Glutamatergic neuron (in vitro differentiated cells): ENCODE data around the gene PLXNA1. TPM values are rescaled to one million over a fixed set of nuclear protein-coding genes. Genes with fewer than 3 reads are reported as not detected.

Experiments used
- DNase-seq: peaks from one replicate; pipeline ENCODE4 v3.0.0; 2022
- H3K27ac Mint-ChIP-seq: one replicate; pipeline ENCODE4 v1.8.0; 2020; ENCODE audit warnings: mild to moderate bottlenecking, mixed read lengths, inconsistent platforms; ENCODE audit not compliant: unreplicated experiment
- H3K27me3 Mint-ChIP-seq: one replicate; pipeline ENCODE4 v1.8.0; 2020; ENCODE audit warnings: mild to moderate bottlenecking, moderate library complexity, mixed read lengths, inconsistent platforms; ENCODE audit not compliant: unreplicated experiment
- H3K36me3 Mint-ChIP-seq: one replicate; pipeline ENCODE4 v1.8.0; 2020; ENCODE audit warnings: mild to moderate bottlenecking, mixed read lengths, inconsistent platforms; ENCODE audit not compliant: unreplicated experiment
- H3K4me1 Mint-ChIP-seq: one replicate; pipeline ENCODE4 v1.8.0; 2020; ENCODE audit warnings: mild to moderate bottlenecking, low read depth, mixed read lengths, inconsistent platforms; ENCODE audit not compliant: unreplicated experiment
- H3K4me3 Mint-ChIP-seq: one replicate; pipeline ENCODE4 v1.8.0; 2020; ENCODE audit warnings: mild to moderate bottlenecking, mixed read lengths, inconsistent platforms; ENCODE audit not compliant: unreplicated experiment
- H3K9me3 Mint-ChIP-seq: one replicate; pipeline ENCODE4 v1.8.0; 2020; ENCODE audit warnings: mild to moderate bottlenecking, moderate library complexity, mixed read lengths, inconsistent platforms; ENCODE audit not compliant: unreplicated experiment
- total RNA-seq: library from RNA; stranded (reverse); fragmentation: NEBNext Ultra II Directional; extraction: Animal tissue kit (Norgen Biotek cat#: 25700); gene quantifications from one replicate; pipeline ENCODE4 v1.2.1, GENCODE V29; 2021; ENCODE audit not compliant: unreplicated experiment
- TF ChIP-seq, protein P1 (sequence below): fragments of 200-600 bp; sonication (generic); IDR thresholded peaks from one replicate; pipeline ENCODE4 v1.5.0; 2021; ENCODE audit not compliant: partially characterized antibody, unreplicated experiment

The PLXNA1 gene
- total RNA-seq, 1 donor from 2014 or later: 110 TPM

GRCh38 chr3:126986001-126986400, 3.1 kb downstream of the PLXNA1 start:
- H3K36me3 Mint-ChIP-seq: no peaks in the 10 kb centered on the region
- peaks cover 15% of the 10 kb centered on the region for H3K27me3 Mint-ChIP-seq
- peaks cover 16% of the 10 kb centered on the region for H3K4me1 Mint-ChIP-seq
- DNase-seq: no peak
- H3K27ac Mint-ChIP-seq: no peak overlapping the region
- H3K4me3 Mint-ChIP-seq: no peak overlapping the region
- TF ChIP-seq, protein P1, sequence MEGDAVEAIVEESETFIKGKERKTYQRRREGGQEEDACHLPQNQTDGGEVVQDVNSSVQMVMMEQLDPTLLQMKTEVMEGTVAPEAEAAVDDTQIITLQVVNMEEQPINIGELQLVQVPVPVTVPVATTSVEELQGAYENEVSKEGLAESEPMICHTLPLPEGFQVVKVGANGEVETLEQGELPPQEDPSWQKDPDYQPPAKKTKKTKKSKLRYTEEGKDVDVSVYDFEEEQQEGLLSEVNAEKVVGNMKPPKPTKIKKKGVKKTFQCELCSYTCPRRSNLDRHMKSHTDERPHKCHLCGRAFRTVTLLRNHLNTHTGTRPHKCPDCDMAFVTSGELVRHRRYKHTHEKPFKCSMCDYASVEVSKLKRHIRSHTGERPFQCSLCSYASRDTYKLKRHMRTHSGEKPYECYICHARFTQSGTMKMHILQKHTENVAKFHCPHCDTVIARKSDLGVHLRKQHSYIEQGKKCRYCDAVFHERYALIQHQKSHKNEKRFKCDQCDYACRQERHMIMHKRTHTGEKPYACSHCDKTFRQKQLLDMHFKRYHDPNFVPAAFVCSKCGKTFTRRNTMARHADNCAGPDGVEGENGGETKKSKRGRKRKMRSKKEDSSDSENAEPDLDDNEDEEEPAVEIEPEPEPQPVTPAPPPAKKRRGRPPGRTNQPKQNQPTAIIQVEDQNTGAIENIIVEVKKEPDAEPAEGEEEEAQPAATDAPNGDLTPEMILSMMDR: no peak
- peaks cover 6% of the 10 kb centered on the region for H3K9me3 Mint-ChIP-seq

- peaks cover 11% of the 10 kb centered on the region for H3K4me1 Mint-ChIP-seq
- H3K27me3 Mint-ChIP-seq: peaks cover 11% of the 10 kb centered on the region
- no peak for DNase-seq
- H3K27ac Mint-ChIP-seq: no peak overlapping the region
- no peak overlapping the region for H3K4me3 Mint-ChIP-seq
- no peaks in the 10 kb centered on the region for H3K36me3 Mint-ChIP-seq
- no peaks in the 10 kb centered on the region for H3K9me3 Mint-ChIP-seq
- TF ChIP-seq, protein P1: no peak
These were observed 4.2 kb downstream of the PLXNA1 start for GRCh38 chr3:126987129-126987528.

- peaks cover 11% of the 10 kb centered on the region for H3K4me1 Mint-ChIP-seq
- TF ChIP-seq, protein P1: no peak
- no peaks in the 10 kb centered on the region for H3K9me3 Mint-ChIP-seq
- H3K4me3 Mint-ChIP-seq: no peak overlapping the region
- H3K27ac Mint-ChIP-seq: no peak overlapping the region
- no peaks in the 10 kb centered on the region for H3K36me3 Mint-ChIP-seq
- DNase-seq: no peak
- peaks cover 11% of the 10 kb centered on the region for H3K27me3 Mint-ChIP-seq
These were observed 4.7 kb downstream of the PLXNA1 start for GRCh38 chr3:126987596-126987995.

DNA sequence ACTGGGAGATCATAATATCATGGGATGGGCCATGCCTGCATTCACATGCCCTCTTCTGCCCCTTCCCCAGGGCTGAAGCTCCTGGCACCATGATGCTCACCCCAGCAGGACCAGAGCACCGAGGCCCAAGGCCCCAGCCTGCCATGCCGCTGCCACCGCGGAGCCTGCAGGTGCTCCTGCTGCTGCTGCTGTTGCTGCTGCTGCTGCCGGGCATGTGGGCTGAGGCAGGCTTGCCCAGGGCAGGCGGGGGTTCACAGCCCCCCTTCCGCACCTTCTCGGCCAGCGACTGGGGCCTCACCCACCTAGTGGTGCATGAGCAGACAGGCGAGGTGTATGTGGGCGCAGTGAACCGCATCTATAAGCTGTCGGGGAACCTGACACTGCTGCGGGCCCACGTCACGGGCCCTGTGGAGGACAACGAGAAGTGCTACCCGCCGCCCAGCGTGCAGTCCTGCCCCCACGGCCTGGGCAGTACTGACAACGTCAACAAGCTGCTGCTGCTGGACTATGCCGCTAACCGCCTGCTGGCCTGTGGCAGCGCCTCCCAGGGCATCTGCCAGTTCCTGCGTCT, 5.6 kb downstream of the PLXNA1 start:
- no peaks in the 10 kb centered on the region for H3K36me3 Mint-ChIP-seq
- peaks cover 11% of the 10 kb centered on the region for H3K4me1 Mint-ChIP-seq
- no peaks in the 10 kb centered on the region for H3K9me3 Mint-ChIP-seq
- TF ChIP-seq, protein P1: no peak
- DNase-seq: no peak
- H3K27me3 Mint-ChIP-seq: peaks cover 11% of the 10 kb centered on the region
- H3K4me3 Mint-ChIP-seq: no peak overlapping the region
- no peak overlapping the region for H3K27ac Mint-ChIP-seq

- TF ChIP-seq, protein P1: no peak
- peaks cover 14% of the 10 kb centered on the region for H3K4me1 Mint-ChIP-seq
- no peak for DNase-seq
- H3K4me3 Mint-ChIP-seq: no peak overlapping the region
- no peaks in the 10 kb centered on the region for H3K36me3 Mint-ChIP-seq
- H3K9me3 Mint-ChIP-seq: no peaks in the 10 kb centered on the region
- H3K27me3 Mint-ChIP-seq: peaks cover 14% of the 10 kb centered on the region
- H3K27ac Mint-ChIP-seq: no peak overlapping the region
These were observed 6.6 kb downstream of the PLXNA1 start for GRCh38 chr3:126989316-126990023.
